Nephron progenitor cell (in vitro differentiated cells): ENCODE measurements around the gene XRCC4.

Experiments
- DNase-seq: peaks from one replicate; pipeline ENCODE4 v3.0.0; 2021
- H3K27ac Mint-ChIP-seq: 2 replicates; pipeline ENCODE4 v1.8.0; 2021; ENCODE audit warnings: mild to moderate bottlenecking, moderate library complexity, mixed read lengths
- H3K27me3 Mint-ChIP-seq: 2 replicates; pipeline ENCODE4 v1.8.0; 2021; ENCODE audit warnings: mild to moderate bottlenecking, low read depth, mixed read lengths; ENCODE audit not compliant: poor library complexity
- H3K36me3 Mint-ChIP-seq: 2 replicates; pipeline ENCODE4 v1.8.0; 2021; ENCODE audit warnings: low read depth, mixed read lengths
- H3K4me1 Mint-ChIP-seq: 2 replicates; pipeline ENCODE4 v1.8.0; 2021; ENCODE audit warnings: mixed read lengths
- H3K4me3 Mint-ChIP-seq: 2 replicates; pipeline ENCODE4 v1.8.0; 2021; ENCODE audit warnings: mild to moderate bottlenecking, moderate library complexity, mixed read lengths
- H3K9me3 Mint-ChIP-seq: 2 replicates; pipeline ENCODE4 v1.8.0; 2021; ENCODE audit warnings: mild to moderate bottlenecking, moderate library complexity, mixed read lengths
- TF ChIP-seq, protein P1 (sequence below): fragments of 200-600 bp; sonication (generic); IDR thresholded peaks from 2 replicates; pipeline ENCODE4 v1.5.0; 2021; ENCODE audit warnings: antibody characterized with exemption

The XRCC4 gene

DNA sequence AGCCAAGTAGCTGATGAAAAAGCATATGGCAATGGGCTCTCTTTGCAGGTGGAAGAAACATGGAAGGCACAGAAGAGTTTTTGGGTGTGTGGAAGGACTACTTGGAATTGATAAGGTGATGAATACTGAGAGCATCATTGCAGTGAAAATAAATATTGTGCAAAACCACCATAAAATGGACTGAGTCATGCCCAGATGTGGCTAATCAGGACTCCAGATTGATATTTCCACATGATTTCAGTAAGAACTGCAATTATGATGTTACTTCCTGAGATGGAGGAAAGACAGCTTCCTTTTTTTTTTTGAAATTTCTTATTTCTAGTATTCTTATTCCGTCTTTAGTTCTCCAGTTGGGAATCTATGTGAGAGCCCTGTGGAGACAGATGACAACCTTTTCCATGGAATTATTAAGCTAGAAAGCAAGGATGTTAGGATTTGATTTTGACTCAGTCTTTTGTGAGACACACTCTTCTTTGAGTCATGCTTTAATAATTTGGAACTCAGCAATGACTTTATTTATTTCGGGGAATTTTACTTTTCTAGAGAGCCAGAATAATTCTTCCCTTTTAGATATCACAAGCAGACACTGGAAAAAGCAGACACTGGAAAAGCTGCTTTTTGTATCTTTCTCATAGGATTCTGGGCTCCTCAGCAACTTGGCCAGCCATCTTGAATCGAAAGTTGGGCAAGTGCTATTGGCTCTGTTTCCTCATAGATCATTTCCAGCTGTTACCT lies 300.0 kb downstream of the XRCC4 start:
- peaks cover 5% of the 10 kb centered on the region for H3K4me1 Mint-ChIP-seq
- H3K4me3 Mint-ChIP-seq, result no peak overlapping the region
- peaks cover under 1% of the 10 kb centered on the region for H3K9me3 Mint-ChIP-seq
- H3K27me3 Mint-ChIP-seq, result peaks cover 3% of the 10 kb centered on the region
- no peak for DNase-seq
- TF ChIP-seq, protein P1, sequence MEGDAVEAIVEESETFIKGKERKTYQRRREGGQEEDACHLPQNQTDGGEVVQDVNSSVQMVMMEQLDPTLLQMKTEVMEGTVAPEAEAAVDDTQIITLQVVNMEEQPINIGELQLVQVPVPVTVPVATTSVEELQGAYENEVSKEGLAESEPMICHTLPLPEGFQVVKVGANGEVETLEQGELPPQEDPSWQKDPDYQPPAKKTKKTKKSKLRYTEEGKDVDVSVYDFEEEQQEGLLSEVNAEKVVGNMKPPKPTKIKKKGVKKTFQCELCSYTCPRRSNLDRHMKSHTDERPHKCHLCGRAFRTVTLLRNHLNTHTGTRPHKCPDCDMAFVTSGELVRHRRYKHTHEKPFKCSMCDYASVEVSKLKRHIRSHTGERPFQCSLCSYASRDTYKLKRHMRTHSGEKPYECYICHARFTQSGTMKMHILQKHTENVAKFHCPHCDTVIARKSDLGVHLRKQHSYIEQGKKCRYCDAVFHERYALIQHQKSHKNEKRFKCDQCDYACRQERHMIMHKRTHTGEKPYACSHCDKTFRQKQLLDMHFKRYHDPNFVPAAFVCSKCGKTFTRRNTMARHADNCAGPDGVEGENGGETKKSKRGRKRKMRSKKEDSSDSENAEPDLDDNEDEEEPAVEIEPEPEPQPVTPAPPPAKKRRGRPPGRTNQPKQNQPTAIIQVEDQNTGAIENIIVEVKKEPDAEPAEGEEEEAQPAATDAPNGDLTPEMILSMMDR, result no peak
- no peak overlapping the region for H3K27ac Mint-ChIP-seq
- no peaks in the 10 kb centered on the region for H3K36me3 Mint-ChIP-seq

DNA sequence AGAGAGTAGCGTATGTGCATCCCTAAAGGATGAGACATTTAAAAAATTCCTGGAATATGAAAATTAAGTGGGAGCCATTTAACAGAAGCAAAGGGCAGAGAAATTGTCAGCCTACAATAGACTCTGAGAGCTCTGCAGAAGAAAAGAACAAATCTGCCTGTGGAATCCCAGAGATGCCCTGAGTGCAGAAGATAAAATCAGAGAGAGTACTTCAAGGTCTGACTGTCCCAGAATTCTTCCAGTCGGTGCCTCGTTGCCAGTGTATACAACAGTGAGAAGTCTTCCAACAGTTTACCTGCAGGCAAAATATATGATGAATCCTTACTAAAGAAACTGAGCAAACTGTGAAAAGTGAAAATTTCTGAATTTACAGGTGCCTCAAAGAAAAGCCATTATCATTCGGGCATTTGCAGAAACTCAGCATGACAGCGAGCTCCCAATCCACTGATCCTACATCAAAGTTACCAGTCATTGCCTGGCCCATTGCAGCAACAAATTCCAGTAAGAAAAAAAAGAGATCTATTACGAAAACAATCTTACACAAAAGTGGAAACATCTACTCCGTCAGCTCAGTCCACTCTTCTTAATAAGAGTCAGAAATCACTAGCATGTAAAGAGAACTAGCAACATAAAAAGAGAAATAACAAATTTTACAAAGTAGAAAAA lies 301.4 kb downstream of the XRCC4 start:
- TF ChIP-seq, protein P1, result no peak
- H3K36me3 Mint-ChIP-seq, result peaks cover 5% of the 10 kb centered on the region
- no peaks in the 10 kb centered on the region for H3K4me1 Mint-ChIP-seq

DNA sequence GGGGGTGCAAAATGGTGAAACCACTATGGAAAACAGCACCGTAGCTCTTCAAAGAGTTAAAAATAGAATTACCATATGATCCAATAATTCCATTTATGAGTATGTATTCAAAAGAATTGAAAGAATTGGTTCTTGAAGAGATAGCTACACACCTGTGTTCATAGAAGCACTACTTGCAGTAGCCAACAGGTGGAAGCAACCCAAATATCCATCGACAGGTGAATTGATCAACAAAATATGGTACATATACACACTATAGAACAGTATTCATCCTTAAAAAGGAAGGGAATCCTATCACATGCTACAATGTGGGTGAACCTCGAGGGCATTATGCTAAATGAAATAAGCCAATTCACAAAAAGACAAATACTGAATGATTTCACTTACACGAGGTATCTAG lies 308.5 kb downstream of the XRCC4 start:
- peaks cover 5% of the 10 kb centered on the region for H3K36me3 Mint-ChIP-seq
- H3K9me3 Mint-ChIP-seq, result peaks cover 23% of the 10 kb centered on the region
- TF ChIP-seq, protein P1, result no peak
- peaks cover 4% of the 10 kb centered on the region for H3K27me3 Mint-ChIP-seq
- DNase-seq, result no peak
- no peak overlapping the region for H3K27ac Mint-ChIP-seq
- no peak overlapping the region for H3K4me3 Mint-ChIP-seq
- peaks cover 9% of the 10 kb centered on the region for H3K4me1 Mint-ChIP-seq

More for the DNA sequence above, 301.4 kb downstream of the XRCC4 start:
- H3K9me3 Mint-ChIP-seq, result peaks cover 10% of the 10 kb centered on the region
- no peak for DNase-seq
- peaks cover 3% of the 10 kb centered on the region for H3K27me3 Mint-ChIP-seq
- no peak overlapping the region for H3K27ac Mint-ChIP-seq
- H3K4me3 Mint-ChIP-seq, result no peak overlapping the region

DNA sequence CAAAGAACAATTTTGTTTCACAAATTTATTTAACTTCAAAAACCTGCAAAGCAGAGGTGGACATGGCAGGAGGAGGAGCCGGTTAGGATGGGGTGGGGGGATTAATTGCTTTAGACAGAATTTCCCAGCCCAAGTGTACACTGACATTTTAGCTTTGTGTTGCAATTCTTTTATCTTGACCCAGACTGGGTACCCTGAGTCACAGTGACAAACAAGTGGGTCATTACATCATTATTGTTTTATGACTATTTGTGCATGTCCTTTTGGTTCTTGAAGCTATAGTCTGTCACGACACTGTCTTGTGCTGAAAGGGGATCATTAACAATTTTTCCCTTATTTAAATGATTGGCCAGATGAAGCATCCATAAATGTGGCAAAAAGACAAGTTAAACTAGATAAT lies 309.7 kb downstream of the XRCC4 start:
- H3K9me3 Mint-ChIP-seq, result peaks cover 23% of the 10 kb centered on the region
- H3K4me3 Mint-ChIP-seq, result no peak overlapping the region
- no peak for DNase-seq
- TF ChIP-seq, protein P1, result no peak
- H3K4me1 Mint-ChIP-seq, result peaks cover 9% of the 10 kb centered on the region
- peaks cover 5% of the 10 kb centered on the region for H3K36me3 Mint-ChIP-seq
- H3K27me3 Mint-ChIP-seq, result peaks cover 4% of the 10 kb centered on the region
- H3K27ac Mint-ChIP-seq, result no peak overlapping the region

DNA sequence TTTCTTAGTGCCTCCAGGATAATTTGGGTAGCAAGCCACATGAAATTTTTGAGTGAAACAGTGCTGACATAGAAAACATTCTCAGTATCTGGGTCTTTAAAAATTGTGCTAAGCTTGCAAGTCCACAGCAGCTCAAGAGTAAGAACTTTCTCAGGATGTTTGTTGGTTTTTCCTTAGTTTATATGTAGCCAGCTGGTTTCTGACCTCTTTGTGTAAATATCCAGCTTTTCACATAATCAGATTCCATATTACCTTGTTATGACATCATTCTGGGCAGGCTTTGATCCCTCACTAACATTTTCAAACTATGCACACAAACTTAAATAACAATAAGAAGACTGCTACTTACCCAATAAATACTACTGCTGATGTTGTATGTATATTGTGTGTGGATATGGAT lies 311.3 kb downstream of the XRCC4 start:
- Mint-ChIP-seq H3K4me1 (peaks cover 9% of the 10 kb centered on the region), H3K4me3 (no peak overlapping the region), H3K27ac (no peak overlapping the region), H3K36me3 (no peaks in the 10 kb centered on the region), H3K9me3 (peaks cover 14% of the 10 kb centered on the region), H3K27me3 (peaks cover 4% of the 10 kb centered on the region)
- no peak for DNase-seq
- TF ChIP-seq, protein P1, result no peak
